DMS153 treated with DMSO at 0.1 percent for 48 hours (cell line): ENCODE measurements around the gene ZNF337.
"Not testable (repeated sequence)": the region's sequence is repeated elsewhere in the genome, so short reads cannot be mapped to it uniquely, and the experiment has no call there.

Experiments used
- DNase-seq: peaks from one replicate; lab custom pipeline; 2025; ENCODE audit not compliant: unreplicated experiment; lab: John Stamatoyannopoulos, UW

Gene ZNF337

DNA sequence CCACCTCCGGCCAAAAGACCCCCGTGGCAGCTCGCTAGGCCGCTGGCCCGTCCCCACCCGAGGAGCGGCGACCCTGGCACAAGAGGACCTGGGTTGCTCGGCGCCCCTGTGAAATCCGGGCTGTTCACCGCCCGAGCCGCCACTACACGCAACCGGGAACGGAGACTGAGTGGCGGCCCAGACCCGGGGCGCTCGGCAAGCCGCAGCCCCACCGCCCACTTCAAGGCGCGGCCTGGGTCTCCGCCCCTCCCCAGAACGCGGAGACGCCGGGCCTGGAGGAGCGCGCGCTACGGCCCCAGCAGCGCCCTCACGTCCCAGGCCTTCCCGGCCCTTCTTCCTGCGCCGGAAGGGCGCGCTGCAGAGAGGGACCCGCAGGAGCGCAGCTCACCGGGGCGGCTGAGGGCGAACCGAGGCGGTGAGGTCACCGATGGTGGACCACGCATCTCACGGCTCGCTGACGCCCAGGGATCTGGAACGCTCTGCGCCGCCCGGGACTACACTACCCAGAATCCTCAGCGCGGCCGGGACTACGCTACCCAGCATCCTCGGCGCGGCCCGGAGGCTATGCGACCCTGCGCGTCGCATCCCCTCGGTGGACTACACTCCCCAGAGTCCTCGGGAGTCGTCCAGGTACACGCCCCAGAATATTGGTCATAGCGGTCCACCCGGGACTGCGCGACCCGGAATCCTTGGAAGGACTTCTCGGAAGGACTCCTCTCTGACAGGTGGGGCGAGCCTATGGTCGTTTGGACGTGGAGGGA lies at the start of gene ZNF337:
Gene ZNF337, minus strand, starts transcription at position 483 of the 761 bp plus-strand sequence. CDS start 10,436 bp downstream, outside the sequence.
- peak; percentile 96 for DNase-seq

DNA sequence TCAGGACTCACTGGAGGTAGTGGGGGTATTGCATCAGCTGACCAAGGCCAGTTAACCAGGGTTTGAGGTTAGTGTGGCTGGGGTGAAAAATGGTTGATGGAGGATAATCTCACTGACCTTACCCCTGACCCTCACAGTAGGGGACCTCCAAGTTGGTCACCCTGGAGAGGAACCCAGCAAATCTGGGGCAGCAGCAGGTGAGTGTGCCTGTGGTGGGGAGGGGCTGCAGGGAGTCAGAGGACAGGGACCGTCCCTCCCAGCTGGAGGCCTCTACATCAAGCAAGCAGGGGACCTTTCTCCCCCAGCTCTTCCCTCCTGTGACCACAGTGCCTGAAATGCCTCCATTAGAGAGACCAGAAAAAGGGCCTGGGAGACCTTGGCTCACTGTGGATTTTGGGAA lies 49.1 kb upstream of the ZNF337 start:
- DNase-seq, result no peak

DNA sequence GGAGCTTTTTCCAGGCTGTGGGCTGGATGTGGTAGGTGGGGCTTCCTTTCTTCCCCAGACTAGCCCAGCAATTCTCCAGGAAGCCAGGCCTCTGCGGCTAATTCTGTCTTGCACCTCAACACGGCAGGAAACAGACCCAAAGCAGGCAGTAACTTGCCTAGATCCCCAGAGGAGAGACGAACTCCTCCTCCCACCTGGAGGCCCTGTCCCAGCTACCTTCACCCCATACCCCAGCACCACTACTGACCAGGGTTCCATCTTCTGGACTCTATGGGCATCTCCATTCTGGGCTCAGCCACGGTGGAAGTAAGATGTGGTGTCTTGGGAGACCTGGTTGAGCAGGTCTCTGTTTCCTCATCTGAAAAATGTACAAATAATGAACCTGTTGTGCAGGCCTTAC lies 48.4 kb upstream of the ZNF337 start:
- DNase-seq, result no peak

DNA sequence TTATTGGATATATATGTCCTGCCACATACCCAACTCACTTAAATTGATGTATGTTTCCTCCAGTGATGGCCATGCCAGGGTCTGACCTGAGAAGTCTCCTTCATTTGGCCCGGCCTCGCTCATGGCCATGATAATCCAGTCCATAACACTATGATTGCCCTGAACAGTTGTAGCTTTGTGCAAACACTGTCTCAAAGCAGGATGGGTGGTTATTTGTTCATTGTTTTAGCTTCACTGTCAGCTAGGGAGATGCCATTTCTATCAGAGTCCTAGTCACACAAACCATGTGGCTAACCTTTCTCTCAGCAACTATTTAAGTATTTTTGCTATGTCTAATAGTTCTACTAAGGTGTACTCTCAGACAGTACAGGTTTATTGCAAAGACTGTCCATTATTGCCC lies 47.6 kb upstream of the ZNF337 start:
- DNase-seq, result no peak

DNA sequence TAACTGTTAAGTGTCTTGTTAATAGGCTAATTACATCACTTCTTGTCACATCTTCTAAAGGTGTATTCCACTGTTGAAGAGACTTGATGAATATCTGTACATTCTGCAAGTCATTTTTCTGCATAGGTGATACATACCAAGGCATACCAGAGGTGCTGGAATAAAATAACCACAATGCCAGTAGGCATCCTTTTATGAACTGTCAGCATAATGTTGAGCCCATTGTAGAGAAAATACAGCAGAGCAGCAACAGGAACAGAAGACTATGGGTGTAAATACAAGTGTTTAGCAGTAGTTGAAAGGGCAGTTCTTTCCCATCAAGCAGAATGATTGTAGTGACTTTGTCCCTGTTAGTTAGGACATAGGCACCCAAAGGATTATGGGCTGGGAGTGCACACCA lies 44.4 kb upstream of the ZNF337 start:
- DNase-seq, result no peak

DNA sequence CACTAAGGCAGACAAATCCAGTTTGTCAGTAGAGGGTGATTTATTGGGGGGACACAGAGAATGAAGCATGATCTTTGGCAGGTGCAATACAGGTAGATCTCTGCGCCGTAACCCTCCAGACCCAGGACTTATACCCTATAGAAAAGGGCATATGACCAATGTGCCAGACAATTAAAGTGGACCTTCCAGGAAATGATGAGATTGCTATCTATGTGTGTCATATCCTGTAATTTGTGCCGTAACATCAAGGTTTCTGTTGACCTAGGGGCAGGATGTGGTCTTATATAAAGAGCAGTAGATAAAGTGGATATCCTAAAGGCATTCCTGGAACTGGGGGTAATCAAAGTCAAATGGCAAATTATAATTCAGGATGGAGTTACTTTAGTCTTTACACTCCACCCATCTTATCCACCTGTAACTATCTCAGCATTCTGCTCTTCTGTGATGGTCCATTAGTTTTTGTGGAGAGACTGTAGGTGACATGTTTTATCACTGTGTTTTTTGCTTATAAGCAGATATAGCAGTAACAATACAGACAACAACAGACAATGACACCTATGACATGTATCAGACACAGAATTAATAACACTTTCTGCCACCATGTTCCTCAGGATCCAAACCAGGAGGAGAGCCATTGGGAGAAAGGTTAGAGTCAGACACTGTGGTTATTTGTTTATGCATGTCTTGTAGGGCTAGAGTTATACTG lies 43.1 kb upstream of the ZNF337 start:
- DNase-seq, result no peak

DNA sequence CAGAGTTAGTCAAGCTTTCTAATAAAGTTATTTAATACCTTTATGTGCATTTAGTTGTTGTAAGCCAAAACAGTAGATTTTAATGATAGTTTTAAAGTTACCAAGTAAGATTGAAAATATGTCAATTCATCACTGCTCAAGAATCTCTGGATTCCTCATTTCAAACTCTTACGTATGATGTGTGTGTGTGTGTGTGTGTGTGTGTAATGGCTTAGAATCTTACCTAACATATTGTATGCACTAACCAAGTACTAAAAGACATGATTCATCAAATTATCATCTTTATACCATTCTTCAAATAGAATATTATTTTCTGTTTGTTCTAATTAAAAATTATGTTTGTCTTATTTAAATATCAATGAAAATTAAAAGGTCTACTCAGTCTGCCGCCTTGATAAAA lies 41.5 kb upstream of the ZNF337 start:
- DNase-seq, result no peak

DNA sequence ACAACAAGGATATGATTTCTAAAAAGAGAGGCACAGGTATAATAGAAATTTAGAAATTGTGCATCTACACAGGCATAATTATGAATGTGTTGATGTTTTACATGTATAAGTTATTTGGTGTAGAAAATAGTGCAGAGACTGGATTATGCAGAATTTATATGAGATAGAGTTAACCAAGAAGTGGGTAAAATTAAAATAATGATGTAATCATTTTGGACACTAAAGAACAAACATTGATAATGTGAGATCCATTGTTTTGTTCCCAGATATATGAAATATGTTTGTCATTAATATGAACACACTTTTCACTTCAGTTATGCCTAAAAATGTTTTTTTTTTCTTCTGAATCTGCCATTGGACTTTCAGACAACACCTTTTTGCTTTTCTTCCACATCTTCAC lies 37.2 kb upstream of the ZNF337 start:
- DNase-seq, result no peak

DNA sequence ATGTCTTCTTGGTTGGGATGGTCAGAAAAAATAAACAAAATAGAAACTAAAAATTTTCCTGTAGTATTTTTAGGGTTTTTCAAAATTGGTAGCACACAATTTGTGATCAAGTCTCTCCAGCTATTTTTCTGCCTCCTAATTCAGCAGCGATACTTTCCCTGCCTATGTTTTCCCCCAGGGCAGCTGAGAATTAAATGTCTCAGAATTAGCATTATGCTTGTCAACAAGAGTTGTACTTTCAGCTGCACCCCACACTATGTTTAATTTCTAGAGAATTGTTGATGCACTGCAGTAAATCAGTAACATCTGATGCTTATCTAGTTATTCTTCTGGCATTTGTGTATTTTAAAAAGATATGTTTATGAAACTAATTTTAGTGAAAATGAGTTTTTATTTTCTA lies 34.2 kb upstream of the ZNF337 start:
- no peak for DNase-seq

DNA sequence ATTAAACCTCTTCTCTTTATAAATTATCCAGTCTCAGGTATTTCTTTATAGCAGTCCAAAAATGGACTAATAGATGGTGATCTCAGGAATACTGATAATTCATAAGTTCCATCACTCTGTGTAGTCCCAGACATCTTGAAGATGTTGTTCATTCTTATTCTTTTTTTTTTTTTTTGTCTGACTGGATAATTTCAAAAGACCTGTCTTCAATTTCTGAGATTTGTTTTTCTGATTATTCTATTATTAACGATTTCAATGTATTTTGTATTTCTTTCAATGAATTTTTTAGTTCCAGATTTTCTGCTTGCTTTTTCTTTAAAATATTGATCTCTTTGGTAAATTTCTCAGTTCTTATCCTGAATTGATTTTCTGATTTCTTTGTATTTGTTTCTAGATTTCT lies 29.7 kb upstream of the ZNF337 start:
- DNase-seq, result no peak

DNA sequence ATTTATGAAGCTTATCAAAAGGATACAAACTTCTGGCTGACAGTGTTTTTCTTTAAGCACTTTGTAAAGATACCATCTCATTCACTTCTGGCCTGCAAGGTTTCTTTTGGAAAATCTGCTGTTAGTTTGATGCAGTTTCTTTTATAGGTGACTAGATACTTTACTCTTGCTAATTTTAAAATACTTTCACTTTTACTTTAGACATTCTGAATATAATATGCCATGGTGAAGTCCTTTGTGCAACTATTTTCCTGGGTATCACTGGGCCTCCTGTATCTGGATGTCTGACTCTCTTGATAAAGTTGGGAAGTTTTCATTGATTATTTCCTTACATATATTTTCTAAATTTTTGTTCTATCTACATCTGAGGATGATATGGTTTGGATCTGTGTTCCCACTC lies 29.0 kb upstream of the ZNF337 start:
- no peak for DNase-seq

DNA sequence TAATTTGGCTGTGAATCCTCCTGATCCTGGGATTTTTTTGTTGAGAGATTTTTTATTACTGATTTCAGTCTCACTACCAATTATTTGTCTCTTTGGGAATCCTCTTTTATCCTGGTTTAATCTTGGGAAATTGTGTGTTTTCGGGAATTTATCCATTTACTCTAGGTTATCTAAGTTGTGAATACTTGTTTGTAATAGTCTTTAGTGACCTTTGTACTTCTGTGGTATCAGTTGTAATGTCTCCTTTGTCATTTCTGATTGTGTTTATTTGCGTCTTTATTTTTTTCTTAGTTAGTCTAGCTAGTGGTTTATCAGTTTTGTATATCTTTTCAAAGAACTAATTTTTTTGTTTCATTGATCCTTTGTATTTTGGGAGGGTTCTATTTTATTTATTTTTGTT lies 27.3 kb upstream of the ZNF337 start:
- DNase-seq, result no peak

DNA sequence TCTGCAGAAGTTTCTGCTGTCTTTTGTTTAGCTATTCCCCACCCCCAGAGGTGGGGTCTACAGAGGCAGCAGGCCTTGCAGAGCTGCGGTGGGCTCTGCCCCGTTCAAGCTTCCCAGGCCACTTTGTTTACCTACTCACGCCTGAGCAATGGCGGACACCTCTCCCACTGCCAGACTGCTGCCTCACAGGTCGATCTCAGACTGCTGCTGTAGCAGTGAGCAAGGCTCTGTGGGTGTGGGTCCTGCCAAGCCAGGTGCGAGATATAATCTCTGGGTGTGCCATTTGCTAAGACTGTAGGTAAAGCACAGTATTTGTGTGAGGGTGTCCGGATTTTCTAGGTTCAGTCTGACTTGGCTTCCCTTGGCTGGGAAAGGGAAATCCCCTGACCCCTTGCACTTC lies 23.6 kb upstream of the ZNF337 start:
- DNase-seq, result no peak

DNA sequence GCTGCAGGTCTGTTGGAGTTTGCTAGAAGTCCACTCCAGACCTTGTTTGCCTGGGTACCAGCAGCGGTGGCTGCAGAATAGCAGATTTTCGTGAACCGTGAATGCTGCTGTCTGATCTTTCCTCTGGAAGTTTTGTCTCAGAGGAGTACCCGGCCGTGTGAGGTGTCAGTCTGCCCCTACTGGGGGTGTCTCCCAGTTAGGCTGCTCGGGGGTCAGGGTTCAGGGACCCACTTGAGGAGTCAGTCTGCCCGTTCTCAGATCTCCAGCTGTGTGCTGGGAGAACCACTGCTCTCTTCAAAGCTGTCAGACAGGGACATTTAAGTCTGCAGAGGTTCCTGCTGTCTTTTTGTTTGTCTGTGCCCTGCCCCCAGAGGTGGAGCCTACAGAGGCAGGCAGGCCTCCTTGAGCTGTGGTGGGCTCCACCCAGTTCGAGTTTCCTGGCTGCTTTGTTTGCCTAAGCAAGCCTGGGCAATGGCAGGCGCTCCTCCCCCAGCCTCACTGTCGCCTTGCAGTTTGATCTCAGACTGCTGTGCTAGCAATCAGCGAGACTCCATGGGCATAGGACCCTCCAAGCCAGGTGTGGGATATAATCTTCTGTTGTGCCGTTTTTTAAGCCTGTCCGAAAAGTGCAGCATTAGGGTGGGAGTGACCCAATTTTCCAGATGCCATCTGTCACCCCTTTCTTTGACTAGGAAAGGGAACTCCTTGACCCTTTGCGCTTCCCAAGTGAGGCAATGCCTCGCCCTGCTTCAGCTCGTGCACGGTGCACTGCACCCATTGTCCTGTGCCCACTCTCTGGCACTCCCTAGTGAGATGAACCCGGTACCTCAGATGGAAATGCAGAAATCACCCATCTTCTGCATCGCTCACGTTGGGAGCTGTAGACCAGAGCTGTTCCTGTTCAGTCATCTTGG lies 22.5 kb upstream of the ZNF337 start:
- peak; percentile 17 for DNase-seq

DNA sequence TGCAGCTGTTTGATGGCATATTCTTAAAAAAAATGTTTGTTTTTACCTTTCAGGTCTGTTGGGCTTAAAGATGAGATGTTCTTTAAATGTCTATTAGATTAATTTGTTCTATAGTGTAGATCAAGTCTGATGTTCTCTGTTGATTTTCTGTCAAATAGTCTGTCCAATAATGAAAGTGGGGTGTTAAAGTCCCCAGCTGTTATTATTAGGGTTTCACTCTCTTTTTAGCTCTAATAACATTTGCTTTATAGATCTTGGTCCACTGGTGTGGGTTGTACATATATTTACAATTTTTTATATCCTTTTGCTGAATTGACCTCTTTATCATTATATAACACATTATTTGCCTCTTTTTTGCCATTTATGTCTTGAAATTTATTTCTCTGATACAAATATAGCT lies 11.0 kb upstream of the ZNF337 start:
- no peak for DNase-seq

DNA sequence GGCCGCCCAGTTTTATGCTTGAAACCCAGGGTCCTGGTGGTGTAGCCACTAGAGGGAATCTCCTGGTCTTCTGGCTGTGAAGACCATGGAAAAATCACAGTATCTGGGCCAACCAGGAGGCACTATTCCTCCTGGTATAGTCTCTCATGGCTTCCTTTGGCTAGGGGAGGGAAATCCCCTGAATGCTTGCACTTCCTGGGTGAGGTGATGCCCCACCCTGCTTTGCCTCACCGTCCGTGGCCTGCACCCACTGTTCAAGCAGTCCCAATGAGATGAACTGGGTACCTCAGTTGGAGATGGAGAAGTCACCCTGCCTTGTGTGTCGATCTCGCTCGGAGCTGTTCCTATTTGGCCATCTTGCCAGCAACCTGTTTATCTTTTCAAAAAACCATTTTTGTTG lies 10.1 kb upstream of the ZNF337 start:
- no peak for DNase-seq

DNA sequence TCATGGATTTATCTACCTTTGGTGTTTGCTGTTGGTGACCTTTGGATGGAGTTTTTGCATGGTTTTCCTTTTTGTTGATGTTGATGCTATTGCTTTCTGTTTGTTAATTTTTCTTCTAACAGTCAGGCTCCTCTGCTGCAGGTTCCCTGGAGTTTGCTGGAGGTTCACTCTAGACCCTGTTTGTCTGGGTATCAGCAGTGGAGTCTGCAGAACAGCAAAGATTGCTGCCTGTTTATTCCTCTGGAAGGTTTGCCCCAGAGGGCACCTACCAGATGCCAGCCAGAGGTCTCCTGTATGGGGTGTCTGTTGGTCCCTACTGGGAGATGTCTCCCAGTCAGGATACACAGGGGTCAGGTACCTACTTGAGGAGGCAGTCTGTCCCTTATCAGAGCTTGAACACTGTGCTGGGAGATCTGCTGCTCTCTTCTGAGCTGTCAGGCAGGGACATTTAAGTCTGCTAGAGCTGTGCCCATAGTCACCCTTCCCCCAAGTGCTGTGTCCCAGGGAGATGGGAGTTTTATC lies 9.2 kb upstream of the ZNF337 start:
- no peak for DNase-seq

DNA sequence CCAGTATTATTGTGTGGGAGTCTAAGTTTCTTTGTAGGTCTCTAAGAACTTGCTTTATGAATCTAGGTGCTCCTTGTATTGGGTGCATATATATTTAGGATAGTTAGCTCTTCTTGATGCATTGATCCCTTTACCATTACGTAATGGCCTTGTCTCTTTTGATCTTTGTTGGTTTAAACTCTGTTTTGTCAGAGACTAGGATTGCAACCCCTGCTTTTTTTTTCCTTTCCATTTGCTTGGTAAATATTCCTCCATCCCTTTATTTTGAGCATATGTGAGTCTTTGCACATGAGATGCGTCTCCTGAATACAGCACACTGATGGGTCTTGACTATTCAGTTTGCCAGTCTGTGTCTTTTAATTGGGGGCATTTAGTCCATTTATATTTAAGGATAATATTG lies 7.7 kb upstream of the ZNF337 start:
- DNase-seq, result not testable (repeated sequence)

DNA sequence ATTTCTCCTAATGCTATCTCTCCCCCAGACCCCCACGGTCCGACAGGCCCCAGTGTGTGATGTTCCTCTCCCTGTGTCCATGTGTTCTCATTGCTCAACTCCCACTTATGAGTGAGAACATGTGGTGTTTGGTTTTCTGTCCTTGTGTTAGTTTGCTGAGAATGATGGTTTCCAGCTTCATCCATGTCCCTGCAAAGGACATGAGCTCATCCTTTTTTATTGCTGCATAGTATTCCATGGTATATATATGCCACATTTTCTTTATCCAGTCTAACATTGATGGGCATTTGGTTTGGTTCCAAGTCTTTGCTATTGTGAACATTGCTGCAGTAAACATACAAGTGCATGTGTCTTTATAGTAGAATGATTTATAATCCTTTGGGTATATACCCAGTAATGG lies 4.2 kb upstream of the ZNF337 start:
- DNase-seq, result not testable (repeated sequence)

DNA sequence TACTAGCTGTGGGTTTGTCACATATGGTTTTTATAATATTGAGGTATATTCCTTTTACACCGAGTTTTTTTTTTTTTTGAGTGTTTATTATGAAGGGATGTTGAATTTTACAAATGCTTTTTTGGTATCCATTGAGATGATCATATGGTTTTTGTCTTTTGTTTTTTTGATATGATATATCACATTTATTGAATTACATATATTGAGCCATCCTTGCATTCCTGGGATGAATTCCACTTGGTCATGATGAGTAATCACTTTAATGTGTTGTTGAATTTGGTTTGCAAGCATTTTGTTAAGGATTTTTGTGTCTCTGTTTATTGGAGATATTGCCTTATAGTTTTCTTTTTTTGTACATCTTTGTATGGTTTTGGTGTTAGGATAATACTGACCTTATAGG lies 3.3 kb upstream of the ZNF337 start:
- DNase-seq, result no peak

DNA sequence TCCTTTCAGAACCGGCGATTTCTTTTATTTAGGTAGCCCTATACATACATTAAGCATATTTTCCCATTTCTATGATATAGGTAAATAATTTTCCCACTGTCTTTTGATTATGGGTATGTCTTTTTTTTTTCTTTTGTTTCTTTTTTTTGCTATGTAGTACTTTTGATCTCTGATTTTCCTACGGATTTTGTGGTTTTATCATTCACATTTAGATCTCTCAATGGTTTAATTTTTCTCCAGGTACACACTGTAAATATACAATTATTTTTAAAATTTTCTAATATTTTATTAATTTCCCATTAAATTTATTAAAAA lies 436 bp upstream of the ZNF337 start:
- DNase-seq, result no peak
